Breast epithelium (tissue), 3 donors: ENCODE measurements around the gene CTNND2.
"Not testable (repeated sequence)": the region's sequence is repeated elsewhere in the genome, so short reads cannot be mapped to it uniquely, and the experiment has no call there.

Experiments
- CTCF ChIP-seq, 3 donors: fragments of 450-650 bp; IDR thresholded peaks; one replicate each; pipeline ENCODE4 v1.5.1; 2016 to 2017; ENCODE audit warnings: antibody characterized with exemption in 3 of 3, mild to moderate bottlenecking in 3 of 3, moderate library complexity in 3 of 3
- POLR2A ChIP-seq: fragments of 450-650 bp; IDR thresholded peaks from one replicate; pipeline ENCODE4 v1.6.1; 2016; ENCODE audit warnings: antibody characterized with exemption, mild to moderate bottlenecking, moderate library complexity

GRCh38 chr5:11616624-11617023 lies 287.6 kb downstream of the CTNND2 start:
- TF ChIP-seq CTCF (IDR thresholded peaks at IDR 0.05); POLR2A: not testable (repeated sequence)
